ENCODE measurements around the gene FMNL2.

GRCh38 chr2:152541712-152542111 is 206.7 kb downstream of the FMNL2 start:
- TF ChIP-seq CTCF (conservative IDR thresholded peaks at IDR 0.05; ENCODE audit: low read depth, low read length) (no peak), EZH2 (IDR thresholded peaks at IDR 0.05; ENCODE audit: borderline replicate concordance, low read depth, low read length, poor library complexity, severe bottlenecking) (no peak)

All from A673 (cell line).